PC-9 (cell line): ENCODE measurements around the gene C19orf53. TPM values are rescaled to one million over a fixed set of nuclear protein-coding genes. Genes with fewer than 3 reads are reported as not detected.

Experiments
- BruUV-seq: library from RNA; stranded (reverse); fragments of 400-500 nt; replicated peaks from 2 replicates; lab custom pipeline; 2021; lab: Mats Ljungman, UMichigan
- CTCF ChIA-PET: fragments of 300-600 bp; sonication (Branson Sonifier 250); formaldehyde crosslinking; loops from one replicate; lab custom pipeline; 2022; ENCODE audit warnings: antibody characterized with exemption; lab: Charles Lee
- POLR2A ChIA-PET: fragments of 300-600 bp; sonication (Branson Sonifier 250); formaldehyde crosslinking; loops from one replicate; lab custom pipeline; 2022; ENCODE audit warnings: antibody characterized with exemption; ENCODE audit not compliant: unreplicated experiment; lab: Charles Lee
- DNase-seq, 2 experiments: peaks; one replicate each; pipeline versions ENCODE4 v3.0.0 to v3.0.0-alpha.2; 2015 to 2022; ENCODE audit warnings: mixed read lengths in 1 of 2
- H2AFZ ChIP-seq: fragments of 200-600 bp; sonication (generic); 2 replicates; pipeline ENCODE4 v1.8.1; 2017; ENCODE audit warnings: antibody characterized with exemption
- H3F3A ChIP-seq: fragments of 200-600 bp; sonication (generic); 2 replicates; pipeline ENCODE4 v1.8.1; 2017; ENCODE audit warnings: antibody characterized with exemption, mild to moderate bottlenecking, low read depth; ENCODE audit not compliant: insufficient read depth
- H3K27ac ChIP-seq: fragments of 200-600 bp; sonication (generic); 2 replicates; pipeline ENCODE4 v1.6.1; 2016; ENCODE audit warnings: mixed run types
- H3K27me3 ChIP-seq: fragments of 200-600 bp; sonication (generic); 2 replicates; pipeline ENCODE4 v1.6.1; 2016; ENCODE audit warnings: low read depth, mixed run types; ENCODE audit not compliant: insufficient read depth
- H3K36me3 ChIP-seq: fragments of 200-600 bp; sonication (generic); 2 replicates; pipeline ENCODE4 v1.6.1; 2016; ENCODE audit warnings: low read depth, mixed run types
- H3K4me1 ChIP-seq: fragments of 200-600 bp; sonication (generic); replicated peaks from 2 replicates; pipeline ENCODE4 v1.6.1; 2016; ENCODE audit warnings: mixed run types; ENCODE audit not compliant: insufficient read depth
- H3K4me2 ChIP-seq: fragments of 200-600 bp; sonication (generic); 2 replicates; pipeline ENCODE4 v1.6.1; 2017; ENCODE audit warnings: mixed run types
- H3K4me3 ChIP-seq: fragments of 200-600 bp; sonication (generic); 2 replicates; pipeline ENCODE4 v1.6.1; 2016; ENCODE audit warnings: mixed run types
- H3K79me2 ChIP-seq: fragments of 200-600 bp; sonication (generic); 2 replicates; pipeline ENCODE4 v1.6.1; 2017; ENCODE audit warnings: low read depth, mixed run types
- H3K9me2 ChIP-seq: fragments of 200-600 bp; sonication (generic); 2 replicates; pipeline ENCODE4 v1.8.1; 2017; ENCODE audit warnings: mild to moderate bottlenecking; ENCODE audit not compliant: insufficient read depth
- H3K9me3 ChIP-seq: fragments of 200-600 bp; sonication (generic); 2 replicates; pipeline ENCODE4 v1.8.1; 2016; ENCODE audit warnings: low read depth; ENCODE audit not compliant: insufficient read depth
- H4K20me1 ChIP-seq: fragments of 200-600 bp; sonication (generic); 2 replicates; pipeline ENCODE4 v1.8.1; 2017; ENCODE audit not compliant: insufficient read depth
- EZH2 ChIP-seq: fragments of 200-600 bp; sonication (generic); IDR thresholded peaks from 2 replicates; pipeline ENCODE4 v1.8.0; 2017; ENCODE audit warnings: antibody characterized with exemption, low read depth
- intact Hi-C: fragments of 100-400 bp; cut with micrococcal nuclease; formaldehyde crosslinking; loops from one replicate; pipeline ENCODE4 v1.10.0; 2022; ENCODE audit not compliant: unreplicated experiment
- total RNA-seq: library from RNA; stranded (reverse); gene quantifications from 2 replicates; pipeline ENCODE4 v1.2.3, GENCODE V29; 2021
- TF ChIP-seq, protein P1 (sequence below): fragments of 200-600 bp; sonication (generic); conservative IDR thresholded peaks from 2 replicates; pipeline ENCODE4 v1.6.1; 2017; ENCODE audit warnings: mixed run types, antibody characterized with exemption, mild to moderate bottlenecking, moderate library complexity

C19orf53 gene
- total RNA-seq, 1 experiment from 2014 or later, result 121 TPM

DNA sequence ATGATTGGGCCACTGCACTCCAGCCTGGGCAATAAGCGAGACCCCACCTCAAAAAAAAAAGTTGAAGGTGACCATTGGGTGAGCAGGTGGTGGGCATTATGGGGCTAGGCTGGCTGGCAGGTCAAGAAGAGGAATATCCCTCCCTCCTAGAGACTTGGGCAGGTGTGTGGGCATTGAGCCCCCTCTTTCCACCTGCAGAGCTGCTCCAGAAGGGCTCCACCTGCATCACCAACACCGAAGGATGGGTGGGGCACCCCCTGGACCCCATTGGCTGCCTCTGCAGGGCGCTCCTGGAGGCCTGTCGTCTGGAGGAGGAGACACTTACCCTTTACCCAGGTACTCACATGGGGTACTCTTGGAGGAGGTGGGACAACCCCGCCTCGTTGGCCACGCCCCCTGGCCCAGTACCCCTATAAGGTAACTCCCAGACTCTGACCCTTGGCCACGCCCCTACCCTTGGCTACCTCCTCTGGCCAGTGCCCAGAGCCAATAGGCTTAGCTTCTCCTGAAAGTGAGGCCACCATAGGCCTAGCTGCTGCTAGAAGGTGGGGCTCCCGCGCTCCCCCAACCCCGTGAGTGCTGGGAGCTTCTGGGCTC is 42.9 kb downstream of the C19orf53 start:
- H3K9me2 ChIP-seq, result no peaks in the 10 kb centered on the region
- TF ChIP-seq, protein P1, sequence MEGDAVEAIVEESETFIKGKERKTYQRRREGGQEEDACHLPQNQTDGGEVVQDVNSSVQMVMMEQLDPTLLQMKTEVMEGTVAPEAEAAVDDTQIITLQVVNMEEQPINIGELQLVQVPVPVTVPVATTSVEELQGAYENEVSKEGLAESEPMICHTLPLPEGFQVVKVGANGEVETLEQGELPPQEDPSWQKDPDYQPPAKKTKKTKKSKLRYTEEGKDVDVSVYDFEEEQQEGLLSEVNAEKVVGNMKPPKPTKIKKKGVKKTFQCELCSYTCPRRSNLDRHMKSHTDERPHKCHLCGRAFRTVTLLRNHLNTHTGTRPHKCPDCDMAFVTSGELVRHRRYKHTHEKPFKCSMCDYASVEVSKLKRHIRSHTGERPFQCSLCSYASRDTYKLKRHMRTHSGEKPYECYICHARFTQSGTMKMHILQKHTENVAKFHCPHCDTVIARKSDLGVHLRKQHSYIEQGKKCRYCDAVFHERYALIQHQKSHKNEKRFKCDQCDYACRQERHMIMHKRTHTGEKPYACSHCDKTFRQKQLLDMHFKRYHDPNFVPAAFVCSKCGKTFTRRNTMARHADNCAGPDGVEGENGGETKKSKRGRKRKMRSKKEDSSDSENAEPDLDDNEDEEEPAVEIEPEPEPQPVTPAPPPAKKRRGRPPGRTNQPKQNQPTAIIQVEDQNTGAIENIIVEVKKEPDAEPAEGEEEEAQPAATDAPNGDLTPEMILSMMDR, result no peak
- TF ChIP-seq EZH2, result no peak
- ChIA-PET POLR2A (no interaction called here), CTCF (interaction anchor here (0.6 kb wide), 2 partner anchors 29 to 37 kb away, joined by 4 to 8 read pairs; no protein-coding TSS in a partner anchor)
- H2AFZ ChIP-seq, result no peak overlapping the region
- no peak overlapping the region for H3K4me2 ChIP-seq
- no peaks in the 10 kb centered on the region for H3K27me3 ChIP-seq
- no peak overlapping the region for H3K27ac ChIP-seq
- no peak overlapping the region for H3K4me3 ChIP-seq
- no TSS peak for BruUV-seq
- H3K9me3 ChIP-seq, result no peaks in the 10 kb centered on the region
- peaks cover 20% of the 10 kb centered on the region; the same call in 1 of the 2 replicates for H3K36me3 ChIP-seq
- intact Hi-C loops, result no loop called here
- no peaks in the 10 kb centered on the region for H3K4me1 ChIP-seq
- H4K20me1 ChIP-seq, result no peaks in the 10 kb centered on the region
- H3K79me2 ChIP-seq, result no peaks in the 10 kb centered on the region
- H3F3A ChIP-seq, result peaks cover 34% of the 10 kb centered on the region
- DNase-seq, result no peak

DNA sequence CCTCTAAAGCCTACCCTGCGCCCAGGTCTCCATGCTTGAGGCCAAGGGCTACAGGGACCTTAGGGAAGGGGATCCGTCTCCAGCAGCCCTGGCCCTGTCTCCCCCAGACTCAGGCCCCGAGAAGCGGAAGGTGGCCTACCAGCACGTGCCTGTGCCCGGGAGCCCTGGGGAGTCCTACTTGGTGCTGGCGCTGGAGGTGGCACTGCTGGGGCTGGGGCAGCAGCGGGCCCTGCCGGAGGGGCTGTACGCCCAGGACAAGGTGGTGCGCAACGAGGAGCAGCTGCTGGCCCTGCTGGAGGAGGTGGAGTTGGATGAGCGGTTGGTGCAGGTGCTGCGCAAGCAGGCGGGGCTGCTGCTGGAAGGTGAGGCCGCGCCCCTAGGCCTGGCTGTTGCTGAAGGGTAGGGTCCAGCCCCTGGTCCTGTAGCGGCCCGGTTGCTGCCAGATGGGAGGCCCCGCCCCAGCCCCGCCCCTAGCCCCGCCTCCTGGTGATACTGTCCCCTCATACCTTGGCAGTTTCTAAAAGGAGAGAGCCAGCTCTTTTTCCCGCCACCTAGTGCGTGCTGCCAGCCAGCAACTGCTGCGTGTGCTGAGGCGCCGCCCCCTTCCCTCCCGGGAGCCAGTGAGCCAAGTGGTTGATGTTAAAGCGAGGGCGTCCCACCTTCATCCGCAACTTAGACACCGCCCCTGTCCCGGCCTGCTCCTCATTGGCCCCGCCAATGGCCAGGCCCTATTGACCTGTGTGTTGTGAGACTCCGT is 43.5 kb downstream of the C19orf53 start:
- no peaks in the 10 kb centered on the region for H3K27me3 ChIP-seq
- H3K27ac ChIP-seq, result no peak overlapping the region
- no peak overlapping the region for H2AFZ ChIP-seq
- peaks cover 39% of the 10 kb centered on the region for H3F3A ChIP-seq
- H3K9me3 ChIP-seq, result no peaks in the 10 kb centered on the region
- CTCF ChIA-PET, result interaction anchor here (0.6 kb wide), 1 partner anchor 38 kb away, joined by 4 read pairs; no protein-coding TSS in a partner anchor
- H3K4me3 ChIP-seq, result no peak overlapping the region
- no peaks in the 10 kb centered on the region for H3K4me1 ChIP-seq
- peaks cover 17% of the 10 kb centered on the region; the same call in 1 of the 2 replicates for H3K36me3 ChIP-seq
- DNase-seq, result no peak
- H3K9me2 ChIP-seq, result no peaks in the 10 kb centered on the region
- H4K20me1 ChIP-seq, result no peaks in the 10 kb centered on the region
- intact Hi-C loops, result no loop called here
- H3K79me2 ChIP-seq, result no peaks in the 10 kb centered on the region
- BruUV-seq, result no TSS peak
- TF ChIP-seq EZH2, result no peak
- H3K4me2 ChIP-seq, result no peak overlapping the region
- POLR2A ChIA-PET, result no interaction called here

DNA sequence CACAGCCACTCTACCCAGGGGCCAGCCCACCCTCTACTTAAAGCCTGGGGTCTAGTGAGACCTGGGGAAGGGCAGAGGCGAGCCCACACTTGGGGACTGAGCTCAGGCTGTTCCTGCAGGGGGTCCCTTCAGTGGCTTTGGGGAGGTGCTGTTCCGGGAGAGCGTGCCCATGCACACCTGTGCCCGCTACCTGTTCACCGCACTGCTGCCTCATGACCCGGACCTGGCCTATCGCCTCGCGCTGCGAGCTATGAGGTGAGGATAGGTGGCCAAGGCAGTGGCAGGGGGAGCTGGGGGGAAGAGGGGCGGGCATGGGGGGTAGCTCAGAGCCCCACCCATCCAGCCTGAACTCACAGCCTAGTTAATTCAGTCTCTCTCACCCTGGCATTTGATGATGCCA is 45.0 kb downstream of the C19orf53 start:
- no peak for DNase-seq
- Histone ChIP-seq H3K9me2 (no peaks in the 10 kb centered on the region), H3K36me3 (peaks cover 12% of the 10 kb centered on the region; the same call in 1 of the 2 replicates), H3K4me1 (no peaks in the 10 kb centered on the region), H4K20me1 (no peaks in the 10 kb centered on the region), H3K4me2 (no peak overlapping the region), H3K27me3 (no peaks in the 10 kb centered on the region), H3K4me3 (no peak overlapping the region), H3F3A (peaks cover 36% of the 10 kb centered on the region), H2AFZ (no peak overlapping the region), H3K9me3 (no peaks in the 10 kb centered on the region), H3K27ac (no peak overlapping the region), H3K79me2 (no peaks in the 10 kb centered on the region)
- BruUV-seq, result no TSS peak
- no peak for TF ChIP-seq EZH2
- TF ChIP-seq, protein P1, result no peak
- CTCF ChIA-PET, result no interaction called here
- intact Hi-C loops, result no loop called here
- POLR2A ChIA-PET, result interaction anchor here (0.6 kb wide), 1 partner anchor 22 kb away, joined by 17 read pairs; no protein-coding TSS in a partner anchor
